Smooth muscle cell (in vitro differentiated cells): ENCODE measurements around the gene PHEX. TPM values are rescaled to one million over a fixed set of nuclear protein-coding genes. Genes with fewer than 3 reads are reported as not detected.

ENCODE experiments used
- DNase-seq: peaks from one replicate; lab custom pipeline; 2025; ENCODE audit not compliant: unreplicated experiment; lab: John Stamatoyannopoulos, UW
- H2AFZ ChIP-seq: fragments of 200-600 bp; sonication (generic); 2 replicates; pipeline ENCODE4 v1.6.0; 2016; ENCODE audit warnings: antibody characterized with exemption, low read depth, mild to moderate bottlenecking
- H3F3A ChIP-seq: fragments of 200-600 bp; sonication (generic); 2 replicates; pipeline ENCODE4 v1.6.0; 2017; ENCODE audit warnings: antibody characterized with exemption, low read depth
- H3K27ac ChIP-seq: fragments of 200-600 bp; sonication (generic); 2 replicates; pipeline ENCODE4 v1.5.1; 2016; ENCODE audit warnings: low read depth, mild to moderate bottlenecking
- H3K27me3 ChIP-seq: fragments of 200-600 bp; sonication (generic); 2 replicates; pipeline ENCODE4 v1.6.1; 2016; ENCODE audit warnings: low read depth, mild to moderate bottlenecking
- H3K36me3 ChIP-seq: fragments of 200-600 bp; sonication (generic); 2 replicates; pipeline ENCODE4 v1.5.1; 2016; ENCODE audit warnings: low read depth
- H3K4me1 ChIP-seq: fragments of 200-600 bp; sonication (generic); 2 replicates; pipeline ENCODE4 v1.5.1; 2016; ENCODE audit warnings: low read depth
- H3K4me2 ChIP-seq: fragments of 200-600 bp; sonication (generic); 2 replicates; pipeline ENCODE4 v1.6.0; 2016; ENCODE audit warnings: mild to moderate bottlenecking
- H3K4me3 ChIP-seq: fragments of 200-600 bp; sonication (generic); 2 replicates; pipeline ENCODE4 v1.5.1; 2016; ENCODE audit warnings: mild to moderate bottlenecking
- H3K79me2 ChIP-seq: fragments of 200-600 bp; sonication (generic); 2 replicates; pipeline ENCODE4 v1.6.0; 2016; ENCODE audit warnings: low read depth, mild to moderate bottlenecking
- H3K9ac ChIP-seq: fragments of 200-600 bp; sonication (generic); 2 replicates; pipeline ENCODE4 v1.6.0; 2016; ENCODE audit warnings: low read depth
- H3K9me3 ChIP-seq: fragments of 200-600 bp; sonication (generic); replicated peaks from 2 replicates; pipeline ENCODE4 v1.5.1; 2016; ENCODE audit warnings: low read depth
- H4K20me1 ChIP-seq: fragments of 200-600 bp; sonication (generic); 2 replicates; pipeline ENCODE4 v1.6.0; 2016; ENCODE audit warnings: low read depth
- CTCF ChIP-seq: fragments of 200-600 bp; sonication (generic); IDR thresholded peaks from 2 replicates; pipeline ENCODE4 v1.5.1; 2017; ENCODE audit warnings: borderline replicate concordance, mild to moderate bottlenecking, antibody characterized with exemption; ENCODE audit not compliant: insufficient read depth, poor library complexity, severe bottlenecking
- WGBS: methylation state at CpG from one replicate; pipeline ENCODE4 v1.1.7; 2016; ENCODE audit warnings: low lambda C conversion rate; 5-methylcytosine and 5-hydroxymethylcytosine counted together
- polyA plus RNA-seq: library from polyadenylated mRNA; unstranded; fragments of >200 nt; fragmentation: Nextera tagmentation; extraction: Ambion mirVana; gene quantifications from 2 replicates; pipeline ENCODE4 v1.2.1, GENCODE V29; 2016
- total RNA-seq: library from RNA; depleted of rRNA; stranded (reverse); fragments of >200 nt; gene quantifications from 2 replicates; pipeline ENCODE4 v1.2.3, GENCODE V29; 2014

The PHEX gene
- total and polyA plus RNA-seq, 2 experiments from 2014 or later, result not detected

GRCh38 chrX:22090181-22090580, 58.1 kb downstream of the PHEX start:
- no peaks in the 10 kb centered on the region for H3K36me3 ChIP-seq
- H3K9ac ChIP-seq, result no peak overlapping the region
- no peaks in the 10 kb centered on the region for H4K20me1 ChIP-seq
- H3K9me3 ChIP-seq, result peaks cover 8% of the 10 kb centered on the region
- no peak for DNase-seq
- no peaks in the 10 kb centered on the region for H3K79me2 ChIP-seq
- H3K4me1 ChIP-seq, result no peaks in the 10 kb centered on the region
- no peak for TF ChIP-seq CTCF
- 55% methylated on average over 4 of the region's 4 CpGs for WGBS
- H3K4me3 ChIP-seq, result no peak overlapping the region
- no peaks in the 10 kb centered on the region for H3K27me3 ChIP-seq
- H3K4me2 ChIP-seq, result no peak overlapping the region
- no peak overlapping the region for H3K27ac ChIP-seq
- H3F3A ChIP-seq, result no peaks in the 10 kb centered on the region
- H2AFZ ChIP-seq, result no peak overlapping the region

- Histone ChIP-seq H3K4me3 (no peak overlapping the region), H3K4me1 (no peaks in the 10 kb centered on the region), H3K27ac (no peak overlapping the region), H3K36me3 (no peaks in the 10 kb centered on the region), H3K79me2 (no peaks in the 10 kb centered on the region), H4K20me1 (no peaks in the 10 kb centered on the region), H3K27me3 (no peaks in the 10 kb centered on the region), H3K9ac (no peak overlapping the region), H2AFZ (no peak overlapping the region), H3K4me2 (no peak overlapping the region), H3F3A (no peaks in the 10 kb centered on the region), H3K9me3 (no peaks in the 10 kb centered on the region)
- TF ChIP-seq CTCF, result no peak
- 76% methylated on average over 3 of the region's 3 CpGs for WGBS
- DNase-seq, result no peak
Observed at GRCh38 chrX:22093550-22093949, 61.4 kb downstream of the PHEX start.

- Histone ChIP-seq H2AFZ (no peak overlapping the region), H3K27ac (no peak overlapping the region), H3K4me2 (no peak overlapping the region), H3K9ac (no peak overlapping the region), H3K9me3 (no peaks in the 10 kb centered on the region), H3K36me3 (no peaks in the 10 kb centered on the region), H3F3A (no peaks in the 10 kb centered on the region), H4K20me1 (no peaks in the 10 kb centered on the region), H3K4me3 (no peak overlapping the region), H3K79me2 (no peaks in the 10 kb centered on the region), H3K4me1 (no peaks in the 10 kb centered on the region), H3K27me3 (no peaks in the 10 kb centered on the region)
- no peak for DNase-seq
- 60% methylated on average over 3 of the region's 3 CpGs for WGBS
- no peak for TF ChIP-seq CTCF
Observed at GRCh38 chrX:22095286-22095685, 63.2 kb downstream of the PHEX start.

- Histone ChIP-seq H3K27ac (no peak overlapping the region), H2AFZ (no peak overlapping the region), H3K4me1 (no peaks in the 10 kb centered on the region), H3K79me2 (no peaks in the 10 kb centered on the region), H3K36me3 (no peaks in the 10 kb centered on the region), H3K9me3 (no peaks in the 10 kb centered on the region), H3F3A (no peaks in the 10 kb centered on the region), H3K9ac (no peak overlapping the region), H4K20me1 (no peaks in the 10 kb centered on the region), H3K4me3 (no peak overlapping the region), H3K27me3 (no peaks in the 10 kb centered on the region), H3K4me2 (no peak overlapping the region)
- no peak for DNase-seq
- 71% methylated on average over 4 of the region's 4 CpGs for WGBS
- TF ChIP-seq CTCF, result no peak
Observed at GRCh38 chrX:22095856-22096255, 63.7 kb downstream of the PHEX start.
